HEK293 (cell line): Measurements from ENCODE around the gene IDI1.

Experiments used
- CTCF ChIA-PET: fragments of 350-600 bp; formaldehyde crosslinking; extraction: SDS; loops from one replicate; lab custom pipeline; 2021; ENCODE audit warnings: antibody characterized with exemption; lab: Yijun Ruan, JAX
- POLR2A ChIA-PET: fragments of 300-600 bp; formaldehyde crosslinking; extraction: SDS; loops from one replicate; lab custom pipeline; 2020; ENCODE audit warnings: antibody characterized with exemption, inconsistent platforms; lab: Yijun Ruan, JAX
- H3K27ac ChIP-seq: fragments of 200-500 bp; sonication (Bioruptor generic); 2 replicates; pipeline ENCODE4 v1.5.1; 2014; ENCODE audit warnings: low read depth, low read length, control low read depth, inconsistent platforms; ENCODE audit errors: extremely low read depth
- H3K36me3 ChIP-seq, 2 experiments: fragments of 200-500 bp in 1 of 2; sonication (Bioruptor generic) in 1 of 2; 1 replicate in 1 of 2; 2 replicates in 1 of 2; pipeline ENCODE4 v1.5.1; 2014 to 2017; ENCODE audit warnings: inconsistent platforms in 2 of 2, low read length in 2 of 2; ENCODE audit not compliant: control insufficient read depth in 2 of 2, insufficient read depth in 1 of 2
- H3K4me1 ChIP-seq: fragments of 200-500 bp; sonication (Bioruptor generic); 2 replicates; pipeline ENCODE4 v1.5.1; 2014; ENCODE audit warnings: mild to moderate bottlenecking, low read length, inconsistent platforms; ENCODE audit not compliant: control insufficient read depth, insufficient read depth
- H3K4me3 ChIP-seq: 2 replicates; pipeline ENCODE4 v1.5.1; 2011; ENCODE audit warnings: low read depth, mild to moderate bottlenecking, control low read depth, low read length, moderate library complexity
- H3K9me3 ChIP-seq: fragments of 200-500 bp; sonication (Bioruptor generic); 2 replicates; pipeline ENCODE4 v1.5.1; 2014; ENCODE audit warnings: low read depth, low read length, inconsistent platforms; ENCODE audit not compliant: control insufficient read depth, insufficient read depth
- AEBP2 ChIP-seq: fragments of 450-650 bp; formaldehyde crosslinking; IDR thresholded peaks from 2 replicates; pipeline ENCODE4 v1.5.1; 2016; ENCODE audit warnings: missing biosample characterization, missing genetic modification characterization, borderline replicate concordance
- BCL11A ChIP-seq: fragments of 450-650 bp; formaldehyde crosslinking; IDR thresholded peaks from 2 replicates; pipeline ENCODE4 v1.5.1; 2016; ENCODE audit warnings: low read depth, missing biosample characterization, missing genetic modification characterization
- GLI2 ChIP-seq: fragments of 450-650 bp; formaldehyde crosslinking; IDR thresholded peaks from 2 replicates; pipeline ENCODE4; 2017; ENCODE audit warnings: missing biosample characterization, missing genetic modification characterization, low read depth, borderline replicate concordance
- KLF16 ChIP-seq: fragments of 450-650 bp; formaldehyde crosslinking; IDR thresholded peaks from 2 replicates; pipeline ENCODE4 v1.5.1; 2017; ENCODE audit warnings: missing biosample characterization, missing genetic modification characterization
- OVOL3 ChIP-seq: fragments of 450-650 bp; formaldehyde crosslinking; IDR thresholded peaks from 2 replicates; pipeline ENCODE4 v1.5.1; 2016; ENCODE audit warnings: missing biosample characterization, missing genetic modification characterization
- ZBTB20 ChIP-seq: fragments of 450-650 bp; formaldehyde crosslinking; IDR thresholded peaks from 2 replicates; pipeline ENCODE4 v1.5.1; 2016; ENCODE audit warnings: missing biosample characterization, missing genetic modification characterization
- ZNF138 ChIP-seq: fragments of 450-650 bp; formaldehyde crosslinking; IDR thresholded peaks from 2 replicates; pipeline ENCODE4 v1.5.1; 2016; ENCODE audit warnings: missing biosample characterization, missing genetic modification characterization, borderline replicate concordance
- ZNF174 ChIP-seq: fragments of 450-650 bp; formaldehyde crosslinking; IDR thresholded peaks from 2 replicates; pipeline ENCODE4 v1.5.0; 2017; ENCODE audit warnings: missing biosample characterization, mild to moderate bottlenecking, missing genetic modification characterization
- ZNF19 ChIP-seq: fragments of 450-650 bp; formaldehyde crosslinking; IDR thresholded peaks from 2 replicates; pipeline ENCODE4; 2016; ENCODE audit warnings: missing biosample characterization, missing genetic modification characterization, low read depth
- ZNF24 ChIP-seq: fragments of 450-650 bp; formaldehyde crosslinking; IDR thresholded peaks from 2 replicates; pipeline ENCODE4 v1.5.1; 2016; ENCODE audit warnings: missing biosample characterization, missing genetic modification characterization
- ZNF292 ChIP-seq: fragments of 450-650 bp; formaldehyde crosslinking; IDR thresholded peaks from 2 replicates; pipeline ENCODE4 v1.5.1; 2016; ENCODE audit warnings: low read depth, missing biosample characterization, missing genetic modification characterization, borderline replicate concordance
- ZNF350 ChIP-seq: fragments of 450-650 bp; formaldehyde crosslinking; IDR thresholded peaks from 2 replicates; pipeline ENCODE4 v1.5.0; 2017; ENCODE audit warnings: missing biosample characterization, mild to moderate bottlenecking, missing genetic modification characterization
- ZNF623 ChIP-seq: fragments of 450-650 bp; formaldehyde crosslinking; IDR thresholded peaks from 2 replicates; pipeline ENCODE4 v1.5.1; 2016; ENCODE audit warnings: missing biosample characterization, missing genetic modification characterization
- ZNF645 ChIP-seq: fragments of 450-650 bp; formaldehyde crosslinking; IDR thresholded peaks from 2 replicates; pipeline ENCODE4; 2016; ENCODE audit warnings: missing biosample characterization, missing genetic modification characterization
- ZNF677 ChIP-seq: fragments of 450-650 bp; IDR thresholded peaks from 2 replicates; pipeline ENCODE4 v1.5.0; 2018; ENCODE audit warnings: missing biosample characterization, mild to moderate bottlenecking, missing genetic modification characterization, moderate library complexity
- ZNF704 ChIP-seq: fragments of 450-650 bp; formaldehyde crosslinking; IDR thresholded peaks from 2 replicates; pipeline ENCODE4 v1.5.1; 2016; ENCODE audit warnings: missing biosample characterization, missing genetic modification characterization
- ZNF747 ChIP-seq: fragments of 450-650 bp; formaldehyde crosslinking; IDR thresholded peaks from 2 replicates; pipeline ENCODE4 v1.5.1; 2016; ENCODE audit warnings: missing biosample characterization, missing genetic modification characterization
- TF ChIP-seq, protein P1 (sequence below): IDR thresholded peaks from 2 replicates; pipeline ENCODE4 v1.6.1; 2011; ENCODE audit warnings: mild to moderate bottlenecking, low read depth, low read length, borderline replicate concordance

Gene IDI1

GRCh38 chr10:1097436-1097835, 48.5 kb upstream of the IDI1 start:
- Histone ChIP-seq H3K4me3 (no peak overlapping the region), H3K27ac (no peak overlapping the region), H3K4me1 (no peaks in the 10 kb centered on the region), H3K9me3 (no peaks in the 10 kb centered on the region), H3K36me3 (peaks cover 10 to 77% of the 10 kb centered on the region in 2 experiments)
- POLR2A ChIA-PET: no interaction called here
- no peak for TF ChIP-seq ZNF704 (tag by site-specific recombination)
- no peak for TF ChIP-seq ZNF292 (tag by site-specific recombination)
- TF ChIP-seq BCL11A (tag by site-specific recombination): no peak
- no peak for TF ChIP-seq ZNF138 (tag by site-specific recombination)
- TF ChIP-seq ZBTB20 (tag by site-specific recombination): no peak
- no peak for TF ChIP-seq ZNF677 (tag by site-specific recombination)
- no peak for TF ChIP-seq ZNF623 (tag by site-specific recombination)
- TF ChIP-seq OVOL3 (tag by site-specific recombination): no peak
- CTCF ChIA-PET: interaction anchor here (1.2 kb wide), 1 partner anchor 13 kb away, joined by 5 read pairs; no protein-coding TSS in a partner anchor

DNA sequence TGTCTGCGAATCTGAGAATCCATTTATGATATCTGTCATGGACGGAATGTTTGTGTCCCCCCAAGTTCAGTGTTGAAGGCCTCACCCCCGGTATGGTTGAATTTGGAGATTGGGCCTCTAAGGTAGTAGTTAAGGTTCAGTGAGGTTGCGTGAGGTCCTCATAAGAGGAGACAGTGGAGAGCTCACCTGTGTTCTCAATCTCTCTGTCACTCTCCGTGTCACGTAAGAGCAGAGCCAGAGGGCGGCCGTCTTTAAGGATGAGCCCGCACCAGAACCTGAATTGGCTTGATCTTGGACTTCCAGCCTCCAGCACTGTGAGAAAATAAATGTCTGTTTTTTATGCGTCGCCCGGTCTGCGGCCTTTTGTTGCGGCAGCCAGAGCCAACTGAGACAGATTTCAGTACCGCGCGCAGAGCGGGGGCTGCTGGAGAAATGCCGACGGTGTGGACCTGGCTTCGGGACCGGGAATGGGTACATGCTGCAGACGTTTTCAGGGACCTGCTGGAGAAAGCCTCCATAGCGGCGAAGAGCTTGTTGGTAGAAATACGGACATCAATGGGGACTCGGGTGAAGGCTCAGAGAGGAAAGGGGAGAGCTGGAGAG, 47.5 kb upstream of the IDI1 start:
- no peak overlapping the region for H3K27ac ChIP-seq
- POLR2A ChIA-PET: no interaction called here
- CTCF ChIA-PET: interaction anchor here (1.2 kb wide), 1 partner anchor 14 kb away, joined by 5 read pairs; no protein-coding TSS in a partner anchor
- H3K4me3 ChIP-seq: no peak overlapping the region
- TF ChIP-seq ZNF24 (tag by site-specific recombination) (no peak), KLF16 (tag by site-specific recombination) (no peak), ZNF174 (tag by site-specific recombination) (no peak), ZNF747 (tag by site-specific recombination) (no peak), ZNF350 (tag by site-specific recombination) (no peak), AEBP2 (tag by site-specific recombination) (no peak), ZNF19 (tag by site-specific recombination) (no peak), ZNF645 (tag by site-specific recombination) (no peak), GLI2 (tag by site-specific recombination) (no peak)
- TF ChIP-seq, protein P1, sequence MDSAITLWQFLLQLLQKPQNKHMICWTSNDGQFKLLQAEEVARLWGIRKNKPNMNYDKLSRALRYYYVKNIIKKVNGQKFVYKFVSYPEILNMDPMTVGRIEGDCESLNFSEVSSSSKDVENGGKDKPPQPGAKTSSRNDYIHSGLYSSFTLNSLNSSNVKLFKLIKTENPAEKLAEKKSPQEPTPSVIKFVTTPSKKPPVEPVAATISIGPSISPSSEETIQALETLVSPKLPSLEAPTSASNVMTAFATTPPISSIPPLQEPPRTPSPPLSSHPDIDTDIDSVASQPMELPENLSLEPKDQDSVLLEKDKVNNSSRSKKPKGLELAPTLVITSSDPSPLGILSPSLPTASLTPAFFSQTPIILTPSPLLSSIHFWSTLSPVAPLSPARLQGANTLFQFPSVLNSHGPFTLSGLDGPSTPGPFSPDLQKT: no peak
- H3K9me3 ChIP-seq: no peaks in the 10 kb centered on the region
- peaks cover 10 to 72% of the 10 kb centered on the region in 2 experiments for H3K36me3 ChIP-seq
- H3K4me1 ChIP-seq: no peaks in the 10 kb centered on the region
